PFSK-1 (cell line): Measurements from ENCODE around the gene TTC16.

ENCODE experiments used
- POLR2AphosphoS5 ChIP-seq: IDR thresholded peaks from 2 replicates; pipeline ENCODE4 v1.6.1; 2012; ENCODE audit warnings: low read depth, mild to moderate bottlenecking, control low read depth, low read length, moderate library complexity
- SIN3A ChIP-seq: IDR thresholded peaks from 2 replicates; pipeline ENCODE4 v1.6.1; 2012; ENCODE audit warnings: mild to moderate bottlenecking, low read length, moderate library complexity, borderline replicate concordance; ENCODE audit not compliant: insufficient read depth
- TAF1 ChIP-seq: IDR thresholded peaks from 2 replicates; pipeline ENCODE4 v1.6.1; 2012; ENCODE audit warnings: low read length, control low read depth, borderline replicate concordance; ENCODE audit not compliant: insufficient read depth
- TF ChIP-seq, protein P1 (sequence below), 2 experiments: IDR thresholded peaks; 2 replicates each; pipeline versions ENCODE4 v1.6.1 to v1.8.0; 2011 to 2012; ENCODE audit warnings: low read depth in 2 of 2, low read length in 2 of 2, control low read depth in 1 of 2, inconsistent platforms in 1 of 2, mild to moderate bottlenecking in 1 of 2, moderate library complexity in 1 of 2; ENCODE audit not compliant: insufficient read depth in 1 of 2

DNA sequence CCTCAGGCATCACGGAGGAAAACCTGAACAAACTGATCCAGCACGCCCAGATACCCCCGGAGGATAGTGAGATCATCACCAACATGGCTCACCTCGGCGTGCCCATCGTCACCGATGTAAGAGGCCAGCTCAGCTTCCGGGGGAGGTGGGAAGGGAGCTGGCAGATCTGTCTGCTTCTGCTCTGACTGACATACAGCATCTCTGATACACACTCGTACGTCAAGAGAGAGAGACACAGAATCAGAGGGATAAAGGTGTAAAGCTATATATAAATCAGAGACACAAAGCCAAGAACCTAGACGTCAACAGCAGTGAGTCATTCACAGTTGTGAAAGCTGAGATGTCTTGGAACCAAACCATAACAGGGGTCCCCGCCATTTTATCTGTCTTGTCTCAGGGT is 39.2 kb upstream of the TTC16 start:
- TF ChIP-seq TAF1: no peak
- TF ChIP-seq POLR2AphosphoS5: no peak
- no peak for TF ChIP-seq SIN3A
- TF ChIP-seq, protein P1, sequence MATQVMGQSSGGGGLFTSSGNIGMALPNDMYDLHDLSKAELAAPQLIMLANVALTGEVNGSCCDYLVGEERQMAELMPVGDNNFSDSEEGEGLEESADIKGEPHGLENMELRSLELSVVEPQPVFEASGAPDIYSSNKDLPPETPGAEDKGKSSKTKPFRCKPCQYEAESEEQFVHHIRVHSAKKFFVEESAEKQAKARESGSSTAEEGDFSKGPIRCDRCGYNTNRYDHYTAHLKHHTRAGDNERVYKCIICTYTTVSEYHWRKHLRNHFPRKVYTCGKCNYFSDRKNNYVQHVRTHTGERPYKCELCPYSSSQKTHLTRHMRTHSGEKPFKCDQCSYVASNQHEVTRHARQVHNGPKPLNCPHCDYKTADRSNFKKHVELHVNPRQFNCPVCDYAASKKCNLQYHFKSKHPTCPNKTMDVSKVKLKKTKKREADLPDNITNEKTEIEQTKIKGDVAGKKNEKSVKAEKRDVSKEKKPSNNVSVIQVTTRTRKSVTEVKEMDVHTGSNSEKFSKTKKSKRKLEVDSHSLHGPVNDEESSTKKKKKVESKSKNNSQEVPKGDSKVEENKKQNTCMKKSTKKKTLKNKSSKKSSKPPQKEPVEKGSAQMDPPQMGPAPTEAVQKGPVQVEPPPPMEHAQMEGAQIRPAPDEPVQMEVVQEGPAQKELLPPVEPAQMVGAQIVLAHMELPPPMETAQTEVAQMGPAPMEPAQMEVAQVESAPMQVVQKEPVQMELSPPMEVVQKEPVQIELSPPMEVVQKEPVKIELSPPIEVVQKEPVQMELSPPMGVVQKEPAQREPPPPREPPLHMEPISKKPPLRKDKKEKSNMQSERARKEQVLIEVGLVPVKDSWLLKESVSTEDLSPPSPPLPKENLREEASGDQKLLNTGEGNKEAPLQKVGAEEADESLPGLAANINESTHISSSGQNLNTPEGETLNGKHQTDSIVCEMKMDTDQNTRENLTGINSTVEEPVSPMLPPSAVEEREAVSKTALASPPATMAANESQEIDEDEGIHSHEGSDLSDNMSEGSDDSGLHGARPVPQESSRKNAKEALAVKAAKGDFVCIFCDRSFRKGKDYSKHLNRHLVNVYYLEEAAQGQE (IDR thresholded peaks at IDR 0.05; ENCODE audit: insufficient read depth in 1 of 2, low read depth in 2 of 2, low read length in 2 of 2): no peak
